Limb (tissue), 2 donors: ENCODE measurements around the gene FLNC.

ENCODE experiments used
- DNase-seq, 2 donors: peaks; one replicate each; pipeline ENCODE4 v3.0.0-alpha.2; 2016; ENCODE audit errors: extremely low spot score in 2 of 2

FLNC gene

GRCh38 chr7:128878226-128879105 lies 48.3 kb downstream of the FLNC start:
- DNase-seq, result no peak

GRCh38 chr7:128879461-128879938 lies 49.3 kb downstream of the FLNC start:
- no peak for DNase-seq

GRCh38 chr7:128879939-128880746 lies 49.9 kb downstream of the FLNC start:
- DNase-seq, result peak; percentile 44 to 77

- DNase-seq, result peak in 1 of 2 donors; percentile 30
These were observed 50.7 kb downstream of the FLNC start for GRCh38 chr7:128880791-128881457.

- peak in 1 of 2 donors; percentile 23 for DNase-seq
These were observed 51.4 kb downstream of the FLNC start for GRCh38 chr7:128881458-128882125.

- no peak for DNase-seq
These were observed 51.9 kb downstream of the FLNC start for GRCh38 chr7:128882134-128882533.

- peak; percentile 63 to 88 for DNase-seq
These were observed 53.6 kb downstream of the FLNC start for GRCh38 chr7:128883622-128884448.

- DNase-seq, result peak in 1 of 2 donors; percentile 32
These were observed 54.6 kb downstream of the FLNC start for GRCh38 chr7:128884561-128885369.

- DNase-seq, result peak in 1 of 2 donors; percentile 20
These were observed 55.4 kb downstream of the FLNC start for GRCh38 chr7:128885370-128886187.

- DNase-seq, result peak in 1 of 2 donors; percentile 26
These were observed 56.4 kb downstream of the FLNC start for GRCh38 chr7:128886391-128887168.

GRCh38 chr7:128887169-128888038 lies 57.2 kb downstream of the FLNC start:
- DNase-seq, result peak in 1 of 2 donors; percentile 20

- DNase-seq, result peak in 1 of 2 donors; percentile 13
These were observed 58.0 kb downstream of the FLNC start for GRCh38 chr7:128888039-128888755.

- peak in 1 of 2 donors; percentile 16 for DNase-seq
These were observed 58.5 kb downstream of the FLNC start for GRCh38 chr7:128888756-128889095.

GRCh38 chr7:128889121-128889520 lies 58.9 kb downstream of the FLNC start:
- DNase-seq, result no peak

- peak in 1 of 2 donors; percentile 25 for DNase-seq
These were observed 60.3 kb downstream of the FLNC start for GRCh38 chr7:128890306-128891109.
